MM.1S (cell line): ENCODE data around the gene STRN.

Experiments used
- DNase-seq: peaks from one replicate; pipeline ENCODE4 v3.0.0-alpha.2; 2015
- H2AFZ ChIP-seq: fragments of 300-600 bp; sonication (generic); 2 replicates; pipeline ENCODE4 v1.6.0; 2016; ENCODE audit warnings: antibody characterized with exemption, low read length
- H3F3A ChIP-seq: fragments of 300-600 bp; sonication (generic); 2 replicates; pipeline ENCODE4 v1.6.1; 2016; ENCODE audit warnings: mild to moderate bottlenecking, antibody characterized with exemption, low read length, moderate library complexity, mixed read lengths; ENCODE audit not compliant: insufficient read depth
- H3K27ac ChIP-seq: fragments of 300-600 bp; sonication (generic); 2 replicates; pipeline ENCODE4 v1.5.1; 2016; ENCODE audit warnings: mild to moderate bottlenecking, low read length
- H3K27me3 ChIP-seq: fragments of 300-600 bp; sonication (generic); replicated peaks from 2 replicates; pipeline ENCODE4 v1.6.0; 2016; ENCODE audit warnings: low read length; ENCODE audit not compliant: insufficient read depth
- H3K36me3 ChIP-seq: fragments of 300-600 bp; sonication (generic); replicated peaks from 2 replicates; pipeline ENCODE4 v1.6.1; 2016; ENCODE audit warnings: mild to moderate bottlenecking, low read length, mixed read lengths; ENCODE audit not compliant: insufficient read depth
- H3K4me1 ChIP-seq: fragments of 300-600 bp; sonication (generic); 2 replicates; pipeline ENCODE4 v1.6.1; 2016; ENCODE audit warnings: low read length, mixed read lengths
- H3K4me2 ChIP-seq: fragments of 300-600 bp; sonication (generic); 2 replicates; pipeline ENCODE4 v1.6.0; 2016; ENCODE audit warnings: low read depth, low read length
- H3K4me3 ChIP-seq: fragments of 300-600 bp; sonication (generic); 2 replicates; pipeline ENCODE4 v1.5.1; 2016; ENCODE audit warnings: low read length, mixed read lengths
- H3K79me2 ChIP-seq: fragments of 300-600 bp; sonication (generic); 2 replicates; pipeline ENCODE4 v1.6.1; 2016; ENCODE audit warnings: mixed run types, low read length, mixed read lengths
- H3K9ac ChIP-seq: fragments of 300-600 bp; sonication (generic); 2 replicates; pipeline ENCODE4 v1.6.1; 2016; ENCODE audit warnings: low read length, mixed read lengths
- H3K9me2 ChIP-seq: fragments of 300-600 bp; sonication (generic); replicated peaks from 2 replicates; pipeline ENCODE4 v1.6.1; 2016; ENCODE audit warnings: mild to moderate bottlenecking, low read length, mixed read lengths; ENCODE audit not compliant: insufficient read depth
- H3K9me3 ChIP-seq: fragments of 300-600 bp; sonication (generic); replicated peaks from 2 replicates; pipeline ENCODE4 v1.6.1; 2016; ENCODE audit warnings: mild to moderate bottlenecking, low read length, mixed read lengths; ENCODE audit not compliant: insufficient read depth
- H4K20me1 ChIP-seq: fragments of 300-600 bp; sonication (generic); 2 replicates; pipeline ENCODE4 v1.6.1; 2016; ENCODE audit warnings: mild to moderate bottlenecking, low read length, moderate library complexity, mixed read lengths; ENCODE audit not compliant: insufficient read depth
- CTCF ChIP-seq: fragments of 300-600 bp; sonication (generic); IDR thresholded peaks from 2 replicates; pipeline ENCODE4 v1.5.1; 2016; ENCODE audit warnings: antibody characterized with exemption, low read length, mixed read lengths
- EZH2 ChIP-seq: fragments of 300-600 bp; sonication (generic); optimal IDR thresholded peaks from 2 replicates; pipeline ENCODE3; 2017; ENCODE audit warnings: low read depth, mild to moderate bottlenecking, antibody characterized with exemption, low read length, mixed read lengths
- EZH2phosphoT487 ChIP-seq: fragments of 300-600 bp; sonication (generic); IDR thresholded peaks from 2 replicates; pipeline ENCODE4 v1.6.1; 2018; ENCODE audit warnings: antibody characterized with exemption, low read length

The STRN gene

GRCh38 chr2:36802952-36803351 lies 163.4 kb downstream of the STRN start:
- Histone ChIP-seq H3K36me3 (no peaks in the 10 kb centered on the region), H3K4me2 (no peak overlapping the region), H3K4me3 (no peak overlapping the region), H3K27ac (no peak overlapping the region), H2AFZ (no peak overlapping the region), H3K79me2 (no peaks in the 10 kb centered on the region), H3K9me3 (no peaks in the 10 kb centered on the region), H3K27me3 (no peaks in the 10 kb centered on the region), H4K20me1 (no peaks in the 10 kb centered on the region), H3K4me1 (no peaks in the 10 kb centered on the region), H3K9me2 (no peaks in the 10 kb centered on the region), H3F3A (no peaks in the 10 kb centered on the region), H3K9ac (no peak overlapping the region)
- TF ChIP-seq CTCF (no peak), EZH2 (no peak), EZH2phosphoT487 (no peak)
- DNase-seq = no peak

- no peak overlapping the region for H2AFZ ChIP-seq
- H3K9ac ChIP-seq = no peak overlapping the region
- H3F3A ChIP-seq = no peaks in the 10 kb centered on the region
- no peaks in the 10 kb centered on the region for H4K20me1 ChIP-seq
- DNase-seq = no peak
- no peaks in the 10 kb centered on the region for H3K36me3 ChIP-seq
- no peaks in the 10 kb centered on the region for H3K27me3 ChIP-seq
- no peak overlapping the region for H3K4me2 ChIP-seq
- no peaks in the 10 kb centered on the region for H3K79me2 ChIP-seq
- no peaks in the 10 kb centered on the region for H3K9me3 ChIP-seq
- no peaks in the 10 kb centered on the region for H3K9me2 ChIP-seq
- H3K4me1 ChIP-seq = no peaks in the 10 kb centered on the region
- H3K4me3 ChIP-seq = no peak overlapping the region
- TF ChIP-seq EZH2phosphoT487 = no peak
- no peak for TF ChIP-seq CTCF
- TF ChIP-seq EZH2 = no peak
- no peak overlapping the region for H3K27ac ChIP-seq
Measured at GRCh38 chr2:36801088-36801487, 165.2 kb downstream of the STRN start.

GRCh38 chr2:36800381-36800780 lies 166.0 kb downstream of the STRN start:
- no peaks in the 10 kb centered on the region for H3K27me3 ChIP-seq
- H3K4me3 ChIP-seq = no peak overlapping the region
- H2AFZ ChIP-seq = no peak overlapping the region
- no peak for DNase-seq
- no peak overlapping the region for H3K27ac ChIP-seq
- H4K20me1 ChIP-seq = no peaks in the 10 kb centered on the region
- H3K9me2 ChIP-seq = no peaks in the 10 kb centered on the region
- no peaks in the 10 kb centered on the region for H3F3A ChIP-seq
- H3K79me2 ChIP-seq = no peaks in the 10 kb centered on the region
- H3K4me1 ChIP-seq = no peaks in the 10 kb centered on the region
- TF ChIP-seq CTCF (no peak), EZH2 (no peak), EZH2phosphoT487 (no peak)
- H3K9ac ChIP-seq = no peak overlapping the region
- no peaks in the 10 kb centered on the region for H3K36me3 ChIP-seq
- no peaks in the 10 kb centered on the region for H3K9me3 ChIP-seq
- no peak overlapping the region for H3K4me2 ChIP-seq

GRCh38 chr2:36798724-36799123 lies 167.6 kb downstream of the STRN start:
- no peaks in the 10 kb centered on the region for H3F3A ChIP-seq
- TF ChIP-seq EZH2 (no peak), EZH2phosphoT487 (no peak), CTCF (no peak)
- H3K9me2 ChIP-seq = no peaks in the 10 kb centered on the region
- H2AFZ ChIP-seq = no peak overlapping the region
- H3K27ac ChIP-seq = no peak overlapping the region
- no peak overlapping the region for H3K4me3 ChIP-seq
- no peaks in the 10 kb centered on the region for H3K79me2 ChIP-seq
- DNase-seq = no peak
- H4K20me1 ChIP-seq = no peaks in the 10 kb centered on the region
- H3K4me1 ChIP-seq = no peaks in the 10 kb centered on the region
- no peaks in the 10 kb centered on the region for H3K27me3 ChIP-seq
- no peak overlapping the region for H3K4me2 ChIP-seq
- no peaks in the 10 kb centered on the region for H3K36me3 ChIP-seq
- no peak overlapping the region for H3K9ac ChIP-seq
- H3K9me3 ChIP-seq = no peaks in the 10 kb centered on the region
